GM12878 (cell line): ENCODE measurements around the gene SLC25A39. TPM values are rescaled to one million over a fixed set of nuclear protein-coding genes. Genes with fewer than 3 reads are reported as not detected.

Source experiments
- ATAC-seq: fragments of 200-7000 bp; cut with Tn5 transposase; 3 replicates; pipeline ENCODE4 v1.9.1; 2020; ENCODE audit warnings: mild to moderate bottlenecking, moderate library complexity
- BruUV-seq: library from RNA; stranded (reverse); fragments of 400-500 nt; replicated peaks from 2 replicates; lab custom pipeline; 2021; lab: Mats Ljungman, UMichigan
- CTCF ChIA-PET: fragments of 300-600 bp; sonication (Branson Sonifier 250); formaldehyde crosslinking; extraction: SDS; loops from one replicate; lab custom pipeline; 2021; ENCODE audit warnings: inconsistent platforms; lab: Yijun Ruan, JAX
- POLR2A ChIA-PET: fragments of 350-600 bp; formaldehyde crosslinking; extraction: SDS; loops from one replicate; lab custom pipeline; 2021; ENCODE audit warnings: inconsistent platforms; lab: Charles Lee
- RAD21 ChIA-PET: fragments of 300-600 bp; sonication (Branson Sonifier 250); formaldehyde crosslinking; loops from one replicate; lab custom pipeline; 2023; ENCODE audit warnings: antibody characterized with exemption; ENCODE audit not compliant: unreplicated experiment; lab: Charles Lee
- SMC1A ChIA-PET: fragments of 300-600 bp; sonication (Branson Sonifier 250); formaldehyde crosslinking; loops from one replicate; lab custom pipeline; 2023; ENCODE audit not compliant: unreplicated experiment, uncharacterized antibody; lab: Charles Lee
- DNase-seq: peaks from one replicate; pipeline ENCODE4 v3.0.0-alpha.2; 2011; ENCODE audit warnings: low read depth, low spot score
- FAIRE-seq: peaks from 3 replicates; lab custom pipeline; 2011; peaks lifted over from hg19 to GRCh38; lab: Jason Lieb, UNC
- H2AFZ ChIP-seq: 2 replicates; pipeline ENCODE4 v1.6.0; 2011; ENCODE audit warnings: low read depth, low read length, control low read depth; ENCODE audit not compliant: control insufficient read depth
- H3K27ac ChIP-seq: 2 replicates; pipeline ENCODE4 v1.5.1; 2011; ENCODE audit warnings: control low read depth; ENCODE audit not compliant: control insufficient read depth, insufficient read depth
- H3K27me3 ChIP-seq, 2 experiments: replicated peaks in 1 of 2; 2 replicates each; pipeline versions ENCODE4 v1.6.0 to v1.6.1; 2011; ENCODE audit warnings: low read length in 1 of 2; ENCODE audit not compliant: control insufficient read depth in 2 of 2, insufficient read depth in 2 of 2
- H3K36me3 ChIP-seq, 2 experiments: 2 replicates each; pipeline ENCODE4 v1.5.1; 2011; ENCODE audit warnings: low read length in 1 of 2; ENCODE audit not compliant: control insufficient read depth in 2 of 2, insufficient read depth in 2 of 2
- H3K4me1 ChIP-seq: 2 replicates; pipeline ENCODE4 v1.6.1; 2011; ENCODE audit warnings: mild to moderate bottlenecking, low read length, moderate library complexity, mixed read lengths; ENCODE audit not compliant: control insufficient read depth, insufficient read depth
- H3K4me2 ChIP-seq: 2 replicates; pipeline ENCODE4 v1.6.0; 2011; ENCODE audit warnings: control low read depth; ENCODE audit not compliant: control insufficient read depth, insufficient read depth
- H3K4me3 ChIP-seq: fragments of 200-600 bp; sonication (generic); 2 replicates; pipeline ENCODE4 v1.5.1; 2016
- H3K79me2 ChIP-seq: 2 replicates; pipeline ENCODE4 v1.6.0; 2011; ENCODE audit warnings: low read length; ENCODE audit not compliant: control insufficient read depth, insufficient read depth
- H3K9ac ChIP-seq: 2 replicates; pipeline ENCODE4 v1.8.0; 2011; ENCODE audit warnings: low read length, control low read depth, mixed read lengths; ENCODE audit not compliant: control insufficient read depth, insufficient read depth
- H3K9me3 ChIP-seq: replicated peaks from 3 replicates; pipeline ENCODE4 v1.5.1; 2011; ENCODE audit warnings: mild to moderate bottlenecking, low read length; ENCODE audit not compliant: control insufficient read depth, insufficient read depth
- H4K20me1 ChIP-seq: 2 replicates; pipeline ENCODE4 v1.6.0; 2011; ENCODE audit not compliant: control insufficient read depth, insufficient read depth
- CHD1 ChIP-seq: IDR thresholded peaks from 2 replicates; pipeline ENCODE4 v1.6.1; 2012; ENCODE audit warnings: low read depth, low read length, improper control_type of control experiment
- GABPA ChIP-seq: IDR thresholded peaks from 2 replicates; pipeline ENCODE4 v1.6.1; 2014; ENCODE audit warnings: antibody characterized with exemption, low read depth, mild to moderate bottlenecking, inconsistent platforms
- KLF5 ChIP-seq: fragments of 450-650 bp; IDR thresholded peaks from 2 replicates; pipeline ENCODE4 v1.6.1; 2014; ENCODE audit warnings: mild to moderate bottlenecking; ENCODE audit not compliant: partially characterized antibody
- MXI1 ChIP-seq: fragments of 150-350 bp; IDR thresholded peaks from 2 replicates; pipeline ENCODE4 v1.6.1; 2011; ENCODE audit warnings: low read depth, mild to moderate bottlenecking, inconsistent platforms, low read length, improper control_type of control experiment
- NR2C2 ChIP-seq: IDR thresholded peaks from 2 replicates; pipeline ENCODE4 v1.6.1; 2011; ENCODE audit warnings: borderline replicate concordance, low read depth; ENCODE audit not compliant: control insufficient read depth, insufficient read length
- POLR2AphosphoS2 ChIP-seq: IDR thresholded peaks from 2 replicates; pipeline ENCODE4 v1.6.1; 2011; ENCODE audit warnings: low read depth, mild to moderate bottlenecking, low read length, improper control_type of control experiment, moderate library complexity
- SMARCA5 ChIP-seq: fragments of 450-650 bp; IDR thresholded peaks from 2 replicates; pipeline ENCODE4 v1.6.1; 2017; ENCODE audit warnings: mild to moderate bottlenecking
- STAT1 ChIP-seq: fragments of 450-650 bp; conservative IDR thresholded peaks from 2 replicates; pipeline ENCODE4 v1.6.1; 2014; ENCODE audit warnings: antibody characterized with exemption, mild to moderate bottlenecking
- TARDBP ChIP-seq: IDR thresholded peaks from 2 replicates; pipeline ENCODE4 v1.6.1; 2016; ENCODE audit warnings: borderline replicate concordance
- TCF12 ChIP-seq: IDR thresholded peaks from 2 replicates; pipeline ENCODE4 v1.6.1; 2011; ENCODE audit warnings: low read depth, mild to moderate bottlenecking, low read length
- YBX1 ChIP-seq: fragments of 450-650 bp; IDR thresholded peaks from 2 replicates; pipeline ENCODE4 v1.6.1; 2016; ENCODE audit warnings: antibody characterized with exemption
- ZNF207 ChIP-seq: fragments of 450-650 bp; IDR thresholded peaks from 2 replicates; pipeline ENCODE4 v1.6.1; 2014; ENCODE audit warnings: antibody characterized with exemption, mild to moderate bottlenecking, borderline replicate concordance
- WGBS: methylation state at CpG from one replicate; pipeline ENCODE4 v1.1.6; 2016; ENCODE audit warnings: low lambda C conversion rate; ENCODE audit not compliant: insufficient replicate concordance, insufficient coverage; ENCODE audit errors: missing lambda C conversion rate; 5-methylcytosine and 5-hydroxymethylcytosine counted together
- in situ Hi-C: fragments of 300-500 bp; cut with MboI; formaldehyde crosslinking; loops from 9 replicates; pipeline ENCODE4 v1.14.3; 2018; ENCODE audit warnings: mixed read lengths
- intact Hi-C: fragments of 100-400 bp; cut with micrococcal nuclease; formaldehyde crosslinking; loops from one replicate; pipeline ENCODE4 v1.14.2; 2022; ENCODE audit not compliant: unreplicated experiment
- polyA plus RNA-seq, 11 experiments: library from polyadenylated mRNA; depleted of rRNA in 4 of 11; unstranded in 6 of 11; stranded (reverse) in 5 of 11; fragments of >200 nt; fragmentation: Nextera tagmentation in 4 of 11; fragmentation: Illumina TruSeq in 1 of 11; extraction: Ambion mirVana in 4 of 11; extraction: Trizol in 1 of 11; gene quantifications; 1 replicate in 1 of 11; 2 replicates in 10 of 11; pipeline versions ENCODE4 v1.2.1 to v1.2.3, GENCODE V29; 2011 to 2016; ENCODE audit warnings: inconsistent platforms in 2 of 11, missing spikeins in 2 of 11, low read depth in 1 of 11
- total RNA-seq, 4 experiments: library from RNA; depleted of rRNA in 3 of 4; stranded (reverse); fragments of >200 nt in 3 of 4; fragmentation: Illumina TruSeq in 1 of 4; extraction: Trizol in 1 of 4; gene quantifications; 2 replicates each; pipeline versions ENCODE4 v1.2.1 to v1.2.3, GENCODE V29; 2013 to 2021
- TF ChIP-seq, protein P1 (sequence below): fragments of 450-650 bp; IDR thresholded peaks from 2 replicates; pipeline ENCODE4 v1.6.1; 2016; ENCODE audit warnings: mild to moderate bottlenecking
- TF ChIP-seq, protein P2 (sequence below): fragments of 450-650 bp; IDR thresholded peaks from 2 replicates; pipeline ENCODE4 v1.6.1; 2016; ENCODE audit warnings: mild to moderate bottlenecking

Gene SLC25A39
- total and polyA plus RNA-seq, 10 of the 15 experiments (the other 5 are each of a cell fraction or from before 2014, with no cell fraction given): 3.5 to 270 (median 150) TPM

DNA sequence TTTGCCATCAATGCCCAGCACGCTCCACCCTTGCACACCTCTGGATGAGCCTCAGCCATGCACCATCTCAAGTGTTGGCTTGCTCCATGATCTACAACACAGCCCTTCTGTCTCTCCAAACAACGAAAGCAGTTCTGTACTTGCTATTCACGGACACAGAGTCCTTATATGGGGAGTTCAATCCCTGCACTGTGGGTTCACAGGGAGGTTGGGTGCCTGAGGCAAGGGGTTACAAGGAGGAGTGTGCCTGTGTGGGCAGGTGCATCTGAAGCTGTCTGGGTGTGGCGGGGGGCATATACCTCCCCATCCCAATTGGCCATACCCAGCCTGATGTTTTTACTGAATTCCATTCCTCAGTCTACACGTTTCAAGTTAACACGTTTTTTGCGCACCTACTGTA lies 10.6 kb downstream of the SLC25A39 start:
- ChIA-PET CTCF (no interaction called here), SMC1A (no interaction called here)

More for the DNA sequence above, 10.6 kb downstream of the SLC25A39 start:
- peaks cover 14% of the 10 kb centered on the region for H3K4me1 ChIP-seq
- ChIA-PET POLR2A (interaction anchor here (0.7 kb wide), 1 partner anchor 107 kb away, joined by 5 read pairs; no protein-coding TSS in a partner anchor), RAD21 (no interaction called here)
- no peak overlapping the region for H3K27ac ChIP-seq
- DNase-seq (no peak), FAIRE-seq (no peak), ATAC-seq (no peak)
- no peak overlapping the region for H3K4me3 ChIP-seq
- no peaks in the 10 kb centered on the region for H3K79me2 ChIP-seq
- H4K20me1 ChIP-seq: 0 out of 2 replicates have a peak, but pooled peaks cover 2% of the 10 kb centered on the region
- no peaks in the 10 kb centered on the region; a peak in 1 of 4 replicates for H3K36me3 ChIP-seq
- H3K4me2 ChIP-seq: no peak overlapping the region
- H3K27me3 ChIP-seq: peaks cover 4 to 14% of the 10 kb centered on the region in 2 experiments; a peak in 3 of 4 replicates
- TF ChIP-seq POLR2AphosphoS2 (no peak), ZNF207 (no peak), MXI1 (no peak), SMARCA5 (no peak), TCF12 (no peak), GABPA (no peak), STAT1 (no peak), KLF5 (no peak), TARDBP (no peak), YBX1 (no peak), NR2C2 (no peak), CHD1 (no peak)
- TF ChIP-seq, protein P1, sequence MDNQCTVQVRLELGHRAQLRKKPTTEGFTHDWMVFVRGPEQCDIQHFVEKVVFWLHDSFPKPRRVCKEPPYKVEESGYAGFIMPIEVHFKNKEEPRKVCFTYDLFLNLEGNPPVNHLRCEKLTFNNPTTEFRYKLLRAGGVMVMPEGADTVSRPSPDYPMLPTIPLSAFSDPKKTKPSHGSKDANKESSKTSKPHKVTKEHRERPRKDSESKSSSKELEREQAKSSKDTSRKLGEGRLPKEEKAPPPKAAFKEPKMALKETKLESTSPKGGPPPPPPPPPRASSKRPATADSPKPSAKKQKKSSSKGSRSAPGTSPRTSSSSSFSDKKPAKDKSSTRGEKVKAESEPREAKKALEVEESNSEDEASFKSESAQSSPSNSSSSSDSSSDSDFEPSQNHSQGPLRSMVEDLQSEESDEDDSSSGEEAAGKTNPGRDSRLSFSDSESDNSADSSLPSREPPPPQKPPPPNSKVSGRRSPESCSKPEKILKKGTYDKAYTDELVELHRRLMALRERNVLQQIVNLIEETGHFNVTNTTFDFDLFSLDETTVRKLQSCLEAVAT: no peak
- TF ChIP-seq, protein P2, sequence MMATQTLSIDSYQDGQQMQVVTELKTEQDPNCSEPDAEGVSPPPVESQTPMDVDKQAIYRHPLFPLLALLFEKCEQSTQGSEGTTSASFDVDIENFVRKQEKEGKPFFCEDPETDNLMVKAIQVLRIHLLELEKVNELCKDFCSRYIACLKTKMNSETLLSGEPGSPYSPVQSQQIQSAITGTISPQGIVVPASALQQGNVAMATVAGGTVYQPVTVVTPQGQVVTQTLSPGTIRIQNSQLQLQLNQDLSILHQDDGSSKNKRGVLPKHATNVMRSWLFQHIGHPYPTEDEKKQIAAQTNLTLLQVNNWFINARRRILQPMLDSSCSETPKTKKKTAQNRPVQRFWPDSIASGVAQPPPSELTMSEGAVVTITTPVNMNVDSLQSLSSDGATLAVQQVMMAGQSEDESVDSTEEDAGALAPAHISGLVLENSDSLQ: no peak
- no peaks in the 10 kb centered on the region for H3K9me3 ChIP-seq
- BruUV-seq: no TSS peak
- in situ Hi-C loops: no loop called here
- intact Hi-C loops: no loop called here
- no peak overlapping the region for H3K9ac ChIP-seq
- no peak overlapping the region for H2AFZ ChIP-seq
- 51% methylated on average over 7 of the region's 7 CpGs for WGBS
